Activated T-helper 17 cell treated with anti-CD3 and anti-CD28 coated beads, Interleukin-2, amount 50 U/mL, for 72 hours (primary cell): ENCODE data around the gene DPP4. TPM values are rescaled to one million over a fixed set of nuclear protein-coding genes. Genes with fewer than 3 reads are reported as not detected.

Experiments used
- ATAC-seq: fragments of 150-1000 bp; cut with Tn5 transposase; replicated peaks from 2 replicates; pipeline ENCODE4 v1.10.0; 2021; ENCODE audit warnings: mild to moderate bottlenecking, moderate library complexity
- H3K27ac Mint-ChIP-seq: one replicate; pipeline ENCODE4 v1.8.0; 2022; ENCODE audit warnings: mixed read lengths
- H3K27me3 Mint-ChIP-seq: one replicate; pipeline ENCODE4 v1.8.0; 2022; ENCODE audit warnings: mixed read lengths
- H3K36me3 Mint-ChIP-seq: one replicate; pipeline ENCODE4 v1.8.0; 2022; ENCODE audit warnings: low read depth, mild to moderate bottlenecking, mixed read lengths
- H3K4me1 Mint-ChIP-seq: one replicate; pipeline ENCODE4 v1.8.0; 2022; ENCODE audit warnings: mixed read lengths
- H3K4me3 Mint-ChIP-seq: one replicate; pipeline ENCODE4 v1.8.0; 2022; ENCODE audit warnings: mild to moderate bottlenecking, mixed read lengths
- H3K9me3 Mint-ChIP-seq: one replicate; pipeline ENCODE4 v1.8.0; 2022; ENCODE audit warnings: mixed read lengths
- total RNA-seq, 2 donors: library from RNA; stranded (reverse); gene quantifications; one replicate each; pipeline ENCODE4 v1.2.3, GENCODE V29; 2022

DPP4 gene
- total RNA-seq: 10 to 100 TPM; 34.6 to 97.7 TPM

DNA sequence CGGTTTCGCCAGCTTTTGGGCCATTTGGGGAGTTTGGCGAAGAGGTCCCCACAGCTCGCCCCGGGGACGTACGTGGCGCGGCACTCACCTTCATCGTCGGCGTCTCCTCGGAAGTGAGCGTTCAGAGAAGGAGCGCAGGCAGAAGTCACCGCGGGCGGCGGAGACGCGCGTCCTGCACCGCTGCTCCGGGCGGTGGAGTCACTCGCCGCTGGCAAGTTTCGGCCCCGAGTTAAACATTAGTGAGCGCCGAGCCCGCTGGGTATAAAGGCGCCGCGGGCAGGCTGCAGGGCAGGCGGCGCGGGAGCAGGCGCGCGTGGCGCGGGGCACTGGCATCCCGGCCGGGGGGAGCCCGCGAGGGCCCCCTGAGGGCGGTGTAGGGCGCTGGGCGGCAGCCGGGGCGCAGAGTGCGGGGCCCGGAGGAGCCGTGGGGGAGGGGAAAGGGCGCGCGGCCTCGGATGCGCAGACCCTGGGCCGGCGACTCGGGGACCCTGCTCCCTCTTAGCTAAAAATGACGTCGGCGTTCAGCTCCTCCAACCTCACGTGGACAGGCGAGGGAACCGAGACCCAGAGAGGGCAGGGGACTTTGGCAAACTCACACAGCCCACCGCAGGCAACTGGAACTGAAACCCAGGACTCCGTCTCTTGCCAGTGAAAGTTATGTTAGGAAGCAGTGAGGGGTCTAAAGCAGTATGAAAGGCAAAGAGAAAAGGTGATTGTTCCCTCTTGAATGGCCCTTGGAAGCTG lies at the start of gene DPP4:
TSS of gene DPP4 (minus strand) at position 328 of the 744 bp plus-strand sequence. CDS start at position 94, 234 bp downstream.
- peaks cover 26% of the 10 kb centered on the region for H3K4me1 Mint-ChIP-seq
- H3K27ac Mint-ChIP-seq: peak within 1 kb of the TSS; percentile 84
- ATAC-seq: peak; percentile 79
- no peaks in the 10 kb centered on the region for H3K9me3 Mint-ChIP-seq
- H3K36me3 Mint-ChIP-seq: peaks cover 33% of the 10 kb centered on the region
- peak within 1 kb of the TSS; percentile 90 for H3K4me3 Mint-ChIP-seq
- H3K27me3 Mint-ChIP-seq: no peaks in the 10 kb centered on the region

GRCh38 chr2:162118166-162119031 lies 44.4 kb upstream of the DPP4 start:
- Mint-ChIP-seq H3K36me3 (no peaks in the 10 kb centered on the region), H3K4me3 (no peak overlapping the region), H3K9me3 (peaks cover 6% of the 10 kb centered on the region), H3K27ac (no peak overlapping the region), H3K27me3 (no peaks in the 10 kb centered on the region), H3K4me1 (no peaks in the 10 kb centered on the region)
- no peak for ATAC-seq

- no peak overlapping the region for H3K4me3 Mint-ChIP-seq
- no peak for ATAC-seq
- peaks cover 6% of the 10 kb centered on the region for H3K9me3 Mint-ChIP-seq
- no peaks in the 10 kb centered on the region for H3K27me3 Mint-ChIP-seq
- H3K36me3 Mint-ChIP-seq: no peaks in the 10 kb centered on the region
- no peaks in the 10 kb centered on the region for H3K4me1 Mint-ChIP-seq
- H3K27ac Mint-ChIP-seq: no peak overlapping the region
These were observed 42.3 kb upstream of the DPP4 start for GRCh38 chr2:162116352-162116751.

DNA sequence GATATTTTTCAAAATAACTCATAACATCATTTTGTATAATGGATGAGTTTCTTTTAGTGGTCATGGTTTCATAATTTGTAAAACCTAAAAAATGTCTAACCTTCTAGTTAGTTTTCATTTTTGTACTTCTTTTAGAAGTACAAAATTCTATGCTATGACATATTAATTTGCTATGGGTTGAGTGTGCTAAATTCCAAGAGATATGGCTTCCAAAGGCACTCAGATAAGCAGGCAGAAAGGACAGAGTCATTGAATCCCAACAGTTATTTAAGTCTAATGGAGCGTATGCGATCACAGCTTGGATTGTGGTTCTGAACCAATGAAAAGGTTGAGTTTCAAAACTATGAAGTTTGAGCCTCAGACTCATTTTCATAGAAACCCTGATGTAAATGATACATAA lies 41.1 kb upstream of the DPP4 start:
- H3K36me3 Mint-ChIP-seq: no peaks in the 10 kb centered on the region
- H3K27ac Mint-ChIP-seq: no peak overlapping the region
- peaks cover 6% of the 10 kb centered on the region for H3K9me3 Mint-ChIP-seq
- no peak for ATAC-seq
- H3K4me1 Mint-ChIP-seq: no peaks in the 10 kb centered on the region
- no peaks in the 10 kb centered on the region for H3K27me3 Mint-ChIP-seq
- H3K4me3 Mint-ChIP-seq: no peak overlapping the region

- Mint-ChIP-seq H3K9me3 (peaks cover 6% of the 10 kb centered on the region), H3K4me1 (no peaks in the 10 kb centered on the region), H3K27ac (no peak overlapping the region), H3K4me3 (no peak overlapping the region), H3K36me3 (no peaks in the 10 kb centered on the region), H3K27me3 (no peaks in the 10 kb centered on the region)
- ATAC-seq: no peak
These were observed 40.3 kb upstream of the DPP4 start for GRCh38 chr2:162114271-162114670.

GRCh38 chr2:162113776-162114168 lies 39.8 kb upstream of the DPP4 start:
- H3K4me3 Mint-ChIP-seq: no peak overlapping the region
- no peak for ATAC-seq
- H3K4me1 Mint-ChIP-seq: no peaks in the 10 kb centered on the region
- no peak overlapping the region for H3K27ac Mint-ChIP-seq
- H3K9me3 Mint-ChIP-seq: peaks cover 6% of the 10 kb centered on the region
- H3K27me3 Mint-ChIP-seq: no peaks in the 10 kb centered on the region
- no peaks in the 10 kb centered on the region for H3K36me3 Mint-ChIP-seq

DNA sequence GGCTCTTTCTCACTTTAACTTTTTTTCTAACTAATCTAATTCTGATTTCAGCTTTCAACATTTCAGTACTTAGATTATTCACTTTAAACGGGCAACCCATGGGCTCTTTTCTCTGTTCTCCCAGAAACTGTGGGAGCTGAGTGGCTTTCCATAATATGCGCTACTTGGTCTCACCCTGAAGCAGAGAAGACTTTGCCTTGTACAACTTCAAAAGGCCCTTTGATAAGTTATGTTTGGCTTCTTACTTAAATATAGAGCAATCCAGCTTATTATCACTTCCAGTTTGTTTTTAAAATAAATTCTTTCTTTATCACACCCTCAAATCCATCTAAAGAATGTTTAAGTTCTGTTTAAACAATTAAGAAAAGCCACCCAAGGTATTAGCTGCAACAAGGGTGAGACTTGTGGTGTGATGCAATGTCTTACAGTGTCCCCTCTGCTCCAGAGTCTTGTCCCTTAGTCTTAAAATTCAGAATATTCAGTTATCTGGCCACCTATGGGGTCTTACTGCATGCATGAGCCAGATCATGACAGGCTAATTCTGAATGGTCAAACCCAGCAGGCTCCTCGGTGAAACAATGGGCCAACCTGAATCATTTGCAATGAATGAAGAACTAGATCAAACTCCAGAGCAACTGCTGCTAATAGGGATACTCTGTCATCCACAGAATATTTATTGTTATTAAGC lies 39.2 kb upstream of the DPP4 start:
- Mint-ChIP-seq H3K27me3 (no peaks in the 10 kb centered on the region), H3K9me3 (peaks cover 6% of the 10 kb centered on the region), H3K36me3 (no peaks in the 10 kb centered on the region), H3K27ac (no peak overlapping the region), H3K4me1 (no peaks in the 10 kb centered on the region), H3K4me3 (no peak overlapping the region)
- no peak for ATAC-seq

DNA sequence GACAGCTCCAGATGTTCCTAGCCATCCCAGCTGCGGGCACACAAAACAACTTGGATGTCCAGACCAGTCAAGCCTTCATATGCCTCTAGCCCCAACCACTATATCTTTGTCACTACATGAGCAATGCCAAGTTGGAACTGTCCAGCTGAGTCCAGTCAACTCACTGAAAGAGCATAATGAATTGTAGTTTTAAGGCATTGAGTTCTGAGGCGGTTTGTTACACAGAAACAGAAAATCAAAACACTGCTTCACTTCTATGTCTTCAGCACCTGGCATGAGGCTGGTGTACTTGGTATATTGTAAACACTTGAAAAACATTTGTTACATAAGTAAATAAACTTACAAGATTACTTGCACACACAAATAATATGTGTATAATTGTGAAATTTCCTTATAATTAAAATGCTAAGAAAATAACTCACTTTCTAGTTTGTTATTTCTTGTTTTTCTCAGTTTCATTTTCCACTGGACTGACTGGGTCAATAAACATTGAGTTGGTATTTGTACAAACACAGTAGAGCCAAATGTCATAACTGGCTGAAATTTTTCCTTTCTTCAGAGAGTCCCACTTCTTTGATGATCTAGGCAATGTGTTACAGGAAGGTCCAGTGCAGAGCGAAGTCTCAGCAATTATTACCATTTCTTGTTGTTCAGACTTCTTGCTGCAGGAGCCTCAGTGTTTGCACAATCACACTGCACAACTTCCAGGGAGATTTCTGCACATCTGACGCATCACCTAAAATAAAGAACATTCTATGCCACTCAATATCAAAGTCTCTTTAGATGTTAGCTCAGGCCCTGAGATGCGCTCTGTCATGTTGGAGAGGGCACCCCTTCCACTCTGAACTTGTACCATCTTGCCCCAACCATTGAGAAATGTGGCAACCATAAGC lies 38.2 kb upstream of the DPP4 start:
- Mint-ChIP-seq H3K27ac (no peak overlapping the region), H3K36me3 (no peaks in the 10 kb centered on the region), H3K4me1 (no peaks in the 10 kb centered on the region), H3K9me3 (peaks cover 6% of the 10 kb centered on the region), H3K27me3 (no peaks in the 10 kb centered on the region), H3K4me3 (no peak overlapping the region)
- ATAC-seq: no peak

GRCh38 chr2:162107361-162107901 lies 33.4 kb upstream of the DPP4 start:
- no peaks in the 10 kb centered on the region for H3K36me3 Mint-ChIP-seq
- no peaks in the 10 kb centered on the region for H3K4me1 Mint-ChIP-seq
- no peaks in the 10 kb centered on the region for H3K27me3 Mint-ChIP-seq
- H3K27ac Mint-ChIP-seq: no peak overlapping the region
- ATAC-seq: no peak
- H3K9me3 Mint-ChIP-seq: no peaks in the 10 kb centered on the region
- no peak overlapping the region for H3K4me3 Mint-ChIP-seq

- H3K4me3 Mint-ChIP-seq: no peak overlapping the region
- H3K4me1 Mint-ChIP-seq: no peaks in the 10 kb centered on the region
- H3K27me3 Mint-ChIP-seq: no peaks in the 10 kb centered on the region
- H3K27ac Mint-ChIP-seq: no peak overlapping the region
- ATAC-seq: no peak
- no peaks in the 10 kb centered on the region for H3K9me3 Mint-ChIP-seq
- no peaks in the 10 kb centered on the region for H3K36me3 Mint-ChIP-seq
These were observed 32.7 kb upstream of the DPP4 start for GRCh38 chr2:162106746-162107145.

- Mint-ChIP-seq H3K27me3 (no peaks in the 10 kb centered on the region), H3K4me3 (no peak overlapping the region), H3K36me3 (no peaks in the 10 kb centered on the region), H3K9me3 (no peaks in the 10 kb centered on the region), H3K4me1 (no peaks in the 10 kb centered on the region), H3K27ac (no peak overlapping the region)
- ATAC-seq: no peak
These were observed 32.1 kb upstream of the DPP4 start for GRCh38 chr2:162106146-162106551.

GRCh38 chr2:162103443-162104009 lies 29.5 kb upstream of the DPP4 start:
- no peak overlapping the region for H3K27ac Mint-ChIP-seq
- H3K36me3 Mint-ChIP-seq: no peaks in the 10 kb centered on the region
- no peaks in the 10 kb centered on the region for H3K4me1 Mint-ChIP-seq
- ATAC-seq: no peak
- no peaks in the 10 kb centered on the region for H3K9me3 Mint-ChIP-seq
- no peaks in the 10 kb centered on the region for H3K27me3 Mint-ChIP-seq
- H3K4me3 Mint-ChIP-seq: no peak overlapping the region

DNA sequence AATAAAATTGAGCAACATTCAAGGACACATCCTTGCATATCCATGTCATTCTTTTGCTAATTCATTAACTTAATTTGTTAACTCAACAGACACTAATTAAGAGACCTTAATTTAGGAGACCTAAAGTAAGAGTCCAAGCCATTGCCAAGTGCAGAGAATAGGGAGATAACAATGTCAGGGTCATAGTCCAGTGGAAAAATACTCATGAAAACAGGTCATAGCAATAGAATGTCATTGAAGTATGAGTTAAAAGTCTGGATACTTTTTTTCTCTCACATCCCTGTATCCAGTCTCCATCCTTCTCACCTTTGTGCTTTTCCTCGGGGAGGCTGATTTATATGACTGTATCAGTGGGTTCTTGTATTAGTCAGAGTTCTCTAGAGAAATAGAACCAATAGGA lies 26.6 kb upstream of the DPP4 start:
- no peak for ATAC-seq
- Mint-ChIP-seq H3K9me3 (no peaks in the 10 kb centered on the region), H3K27ac (no peak overlapping the region), H3K27me3 (no peaks in the 10 kb centered on the region), H3K36me3 (no peaks in the 10 kb centered on the region), H3K4me1 (no peaks in the 10 kb centered on the region), H3K4me3 (no peak overlapping the region)
